Cardiac septum (tissue), 1 donor: ENCODE data around the gene ZNF503. TPM values are rescaled to one million over a fixed set of nuclear protein-coding genes. Genes with fewer than 3 reads are reported as not detected.

Experiments used
- DNase-seq: peaks from one replicate; pipeline ENCODE4 v3.0.0-alpha.2; 2020; ENCODE audit warnings: low spot score
- intact Hi-C: fragments of 100-400 bp; cut with DNase I; formaldehyde crosslinking; loops from one replicate; pipeline ENCODE4 v1.14.0; 2022
- total RNA-seq: library from RNA; stranded (reverse); fragmentation: NEBNext Ultra II Directional; extraction: Animal tissue kit (Norgen Biotek cat#: 25700); gene quantifications from one replicate; pipeline ENCODE4 v1.2.1, GENCODE V29; 2021
- donor health status: DM: no; HTN: no; CAD: no.

Gene ZNF503
- total RNA-seq, 1 donor from 2014 or later: 3.3 TPM

- no peak for DNase-seq
- intact Hi-C loops: no loop called here
These were observed 30.6 kb upstream of the ZNF503 start for GRCh38 chr10:75432176-75432575.

- intact Hi-C loops: loop anchor here (2.0 kb wide), 1 partner anchor 23 kb away; no protein-coding TSS in a partner anchor
- peak; percentile 83 for DNase-seq
These were observed 29.9 kb upstream of the ZNF503 start, which contains the start of gene LRMDA for GRCh38 chr10:75431180-75432111. Gene LRMDA (plus strand): TSS chr10:75431624.

- intact Hi-C loops: loop anchor here (2.0 kb wide), 1 partner anchor 21 kb away; no protein-coding TSS in a partner anchor
- peak; percentile 89 for DNase-seq
These were observed 28.6 kb upstream of the ZNF503 start for GRCh38 chr10:75430000-75430763.

GRCh38 chr10:75429159-75429827, 27.7 kb upstream of the ZNF503 start:
- intact Hi-C loops: no loop called here
- DNase-seq: no peak

- intact Hi-C loops: no loop called here
These were observed 27.0 kb upstream of the ZNF503 start for GRCh38 chr10:75428434-75429158.

GRCh38 chr10:75427951-75428350, 26.4 kb upstream of the ZNF503 start:
- intact Hi-C loops: no loop called here
- DNase-seq: no peak

More at GRCh38 chr10:75428434-75429158, 27.0 kb upstream of the ZNF503 start:
- DNase-seq: no peak

- no peak for DNase-seq
- intact Hi-C loops: no loop called here
These were observed 25.3 kb upstream of the ZNF503 start for GRCh38 chr10:75426880-75427279.

- DNase-seq: no peak
These were observed 23.9 kb upstream of the ZNF503 start for GRCh38 chr10:75425291-75426079.

GRCh38 chr10:75424571-75424970, 23.0 kb upstream of the ZNF503 start:
- no peak for DNase-seq

More at GRCh38 chr10:75425291-75426079, 23.9 kb upstream of the ZNF503 start:
- intact Hi-C loops: no loop called here

GRCh38 chr10:75422913-75423312, 21.3 kb upstream of the ZNF503 start:
- intact Hi-C loops: no loop called here
- no peak for DNase-seq

More at GRCh38 chr10:75424571-75424970, 23.0 kb upstream of the ZNF503 start:
- intact Hi-C loops: no loop called here

GRCh38 chr10:75418712-75419111, 17.1 kb upstream of the ZNF503 start:
- intact Hi-C loops: no loop called here
- DNase-seq: no peak

GRCh38 chr10:75418293-75418692, 16.7 kb upstream of the ZNF503 start:
- intact Hi-C loops: no loop called here
- no peak for DNase-seq

GRCh38 chr10:75417522-75417927, 16.0 kb upstream of the ZNF503 start:
- no peak for DNase-seq
- intact Hi-C loops: no loop called here

- intact Hi-C loops: no loop called here
- DNase-seq: no peak
These were observed 13.0 kb upstream of the ZNF503 start for GRCh38 chr10:75414527-75414926.

- DNase-seq: no peak
These were observed 8.8 kb upstream of the ZNF503 start for GRCh38 chr10:75410132-75411005.

GRCh38 chr10:75408911-75409885, 7.6 kb upstream of the ZNF503 start:
- DNase-seq: peak; percentile 85
- intact Hi-C loops: loop anchor here (2.0 to 10.0 kb wide), 4 partner anchors 22 to 366 kb away; partner anchors contain the start of gene LRMDA

More at GRCh38 chr10:75410132-75411005, 8.8 kb upstream of the ZNF503 start:
- intact Hi-C loops: no loop called here
